HG03039 (cell line): ENCODE data around the gene ZNF174.

ENCODE experiments used
- ATAC-seq: cut with Tn5 transposase; IDR thresholded peaks from one replicate; pipeline ENCODE4 v1.9.1; 2021; ENCODE audit warnings: mild to moderate bottlenecking, moderate library complexity; ENCODE audit not compliant: unreplicated experiment

The ZNF174 gene

GRCh38 chr16:3400779-3401688, at the start of gene ZNF174, which contains the start of gene ZSCAN32:
Gene ZNF174, plus strand, starts transcription at chr16:3401215. Its CDS starts 790 bp downstream, at chr16:3402005.
Gene ZSCAN32, minus strand, starts transcription at chr16:3401004. Its CDS starts 3,447 bp downstream, at chr16:3397557.
- ATAC-seq, result peak; percentile 97

- ATAC-seq, result no peak
Measured at GRCh38 chr16:3355589-3355988, 45.4 kb upstream of the ZNF174 start, which contains the start of gene OR2C1. Gene OR2C1, plus strand, starts transcription at chr16:3355889. Its CDS starts 52 bp downstream, at chr16:3355941.

- ATAC-seq, result no peak
Measured at GRCh38 chr16:3356118-3356517, 44.9 kb upstream of the ZNF174 start.

- no peak for ATAC-seq
Measured at GRCh38 chr16:3358871-3359270, 42.1 kb upstream of the ZNF174 start.

- ATAC-seq, result no peak
Measured at GRCh38 chr16:3362931-3363330, 38.1 kb upstream of the ZNF174 start.

GRCh38 chr16:3363793-3364192, 37.2 kb upstream of the ZNF174 start:
- no peak for ATAC-seq

- no peak for ATAC-seq
Measured at GRCh38 chr16:3364774-3365427, 36.1 kb upstream of the ZNF174 start.

- no peak for ATAC-seq
Measured at GRCh38 chr16:3369073-3369472, 31.9 kb upstream of the ZNF174 start.

GRCh38 chr16:3375680-3376079, 25.3 kb upstream of the ZNF174 start:
- no peak for ATAC-seq

- ATAC-seq, result no peak
Measured at GRCh38 chr16:3377917-3378316, 23.1 kb upstream of the ZNF174 start.

- no peak for ATAC-seq
Measured at GRCh38 chr16:3383045-3383448, 18.0 kb upstream of the ZNF174 start.

GRCh38 chr16:3388325-3388724, 12.7 kb upstream of the ZNF174 start:
- ATAC-seq, result no peak

- ATAC-seq, result no peak
Measured at GRCh38 chr16:3389663-3390338, 11.2 kb upstream of the ZNF174 start.

- ATAC-seq, result no peak
Measured at GRCh38 chr16:3400446-3400778, 603 bp upstream of the ZNF174 start.

- no peak for ATAC-seq
Measured at GRCh38 chr16:3401719-3402397, 843 bp downstream of the ZNF174 start.

GRCh38 chr16:3408561-3409197, 7.7 kb downstream of the ZNF174 start:
- ATAC-seq, result no peak

- no peak for ATAC-seq
Measured at GRCh38 chr16:3413730-3414379, 12.8 kb downstream of the ZNF174 start.

- ATAC-seq, result no peak
Measured at GRCh38 chr16:3431779-3432219, 30.8 kb downstream of the ZNF174 start.

GRCh38 chr16:3434373-3434772, 33.4 kb downstream of the ZNF174 start:
- ATAC-seq, result no peak

GRCh38 chr16:3439637-3440036, 38.6 kb downstream of the ZNF174 start:
- no peak for ATAC-seq
